Thyroid gland (tissue), 4 donors: ENCODE data around the gene RSRC1. TPM values are rescaled to one million over a fixed set of nuclear protein-coding genes. Genes with fewer than 3 reads are reported as not detected.

Source experiments
- DNase-seq, 2 donors: peaks; one replicate each; pipeline ENCODE4 v3.0.0-alpha.2; 2019
- H3K27ac ChIP-seq, 3 donors: fragments of 200-600 bp; sonication (generic); 1 replicate in 2 of 3; 2 replicates in 1 of 3; pipeline ENCODE4 v1.5.1; 2016 to 2019; ENCODE audit warnings: mild to moderate bottlenecking in 1 of 3, moderate library complexity in 1 of 3
- H3K27me3 ChIP-seq: fragments of 200-600 bp; sonication (generic); one replicate; pipeline ENCODE4 v1.5.1; 2019
- H3K36me3 ChIP-seq, 2 donors: fragments of 200-600 bp; sonication (generic); one replicate each; pipeline ENCODE4 v1.5.1; 2016 to 2019
- H3K4me1 ChIP-seq, 2 donors: fragments of 200-600 bp; sonication (generic); one replicate each; pipeline ENCODE4 v1.5.1; 2017 to 2019
- H3K4me3 ChIP-seq, 3 donors: fragments of 200-600 bp; sonication (generic); replicated peaks in 1 of 3; 1 replicate in 2 of 3; 2 replicates in 1 of 3; pipeline ENCODE4 v1.5.1; 2016; ENCODE audit warnings: mild to moderate bottlenecking in 1 of 3
- H3K9me3 ChIP-seq: fragments of 200-600 bp; sonication (generic); one replicate; pipeline ENCODE4 v1.5.1; 2017
- CTCF ChIP-seq, 6 experiments: fragments of 200-600 bp in 3 of 6; fragments of 450-650 bp in 3 of 6; sonication (generic) in 3 of 6; IDR thresholded peaks; one replicate each; pipeline ENCODE4 v1.5.1; 2016 to 2019; ENCODE audit warnings: antibody characterized with exemption in 6 of 6, mild to moderate bottlenecking in 2 of 6, inconsistent platforms in 1 of 6, moderate library complexity in 1 of 6
- POLR2A ChIP-seq, 2 donors: fragments of 450-650 bp; IDR thresholded peaks; one replicate each; pipeline ENCODE4 v1.6.1; 2017; ENCODE audit warnings: antibody characterized with exemption in 2 of 2, mild to moderate bottlenecking in 2 of 2, moderate library complexity in 1 of 2
- WGBS, 2 donors: methylation state at CpG; one replicate each; pipeline ENCODE4 v1.1.5; 2017; 5-methylcytosine and 5-hydroxymethylcytosine counted together
- intact Hi-C: fragments of 100-400 bp; cut with DNase I; formaldehyde crosslinking; loops from one replicate; pipeline ENCODE4 v1.15.1; 2023
- total RNA-seq, 4 donors: library from RNA; depleted of rRNA; stranded (reverse); fragments of >200 nt; gene quantifications; one replicate each; pipeline ENCODE4 v1.2.3, GENCODE V29; 2016

RSRC1 gene
- total RNA-seq, 4 donors from 2014 or later, result 51.7 to 65.4 (median 59.9) TPM

- H3K9me3 ChIP-seq, result no peaks in the 10 kb centered on the region
- no peak for DNase-seq
- H3K27ac ChIP-seq, result no peak overlapping the region
- no peaks in the 10 kb centered on the region for H3K36me3 ChIP-seq
- TF ChIP-seq CTCF (IDR thresholded peaks at IDR 0.05) (no peak), POLR2A (IDR thresholded peaks at IDR 0.05) (no peak)
- no peaks in the 10 kb centered on the region for H3K27me3 ChIP-seq
- intact Hi-C loops, result no loop called here
- no peaks in the 10 kb centered on the region for H3K4me1 ChIP-seq
- H3K4me3 ChIP-seq, result no peak overlapping the region
- 81 to 90% methylated on average over 1 of the region's 1 CpG for WGBS, 2 donors
Observed at GRCh38 chr3:158519776-158520175, 409.9 kb downstream of the RSRC1 start.

- TF ChIP-seq CTCF (IDR thresholded peaks at IDR 0.05) (no peak), POLR2A (IDR thresholded peaks at IDR 0.05) (no peak)
Observed at GRCh38 chr3:158520433-158520832, 410.5 kb downstream of the RSRC1 start.

GRCh38 chr3:158522221-158523136 lies 412.6 kb downstream of the RSRC1 start:
- no peaks in the 10 kb centered on the region for H3K27me3 ChIP-seq
- WGBS, 2 donors, result 77 to 84% methylated on average over 4 of the region's 4 CpGs
- no peak overlapping the region for H3K27ac ChIP-seq
- intact Hi-C loops, result no loop called here
- no peak for DNase-seq
- TF ChIP-seq CTCF (IDR thresholded peaks at IDR 0.05) (no peak), POLR2A (IDR thresholded peaks at IDR 0.05) (no peak)
- H3K9me3 ChIP-seq, result no peaks in the 10 kb centered on the region
- no peaks in the 10 kb centered on the region for H3K4me1 ChIP-seq
- H3K4me3 ChIP-seq, result no peak overlapping the region
- no peaks in the 10 kb centered on the region for H3K36me3 ChIP-seq

More at GRCh38 chr3:158520433-158520832, 410.5 kb downstream of the RSRC1 start:
- intact Hi-C loops, result no loop called here
- Histone ChIP-seq H3K4me3 (no peak overlapping the region), H3K9me3 (no peaks in the 10 kb centered on the region), H3K27ac (no peak overlapping the region), H3K27me3 (no peaks in the 10 kb centered on the region), H3K4me1 (no peaks in the 10 kb centered on the region), H3K36me3 (no peaks in the 10 kb centered on the region)
- DNase-seq, result no peak

- no peak for DNase-seq
- no peaks in the 10 kb centered on the region for H3K4me1 ChIP-seq
- intact Hi-C loops, result no loop called here
- no peak overlapping the region for H3K27ac ChIP-seq
- H3K4me3 ChIP-seq, result no peak overlapping the region
- TF ChIP-seq POLR2A (IDR thresholded peaks at IDR 0.05) (no peak), CTCF (IDR thresholded peaks at IDR 0.05) (no peak)
- no peaks in the 10 kb centered on the region for H3K36me3 ChIP-seq
- WGBS, 2 donors, result 94% methylated on average over 7 of the region's 7 CpGs
- no peaks in the 10 kb centered on the region for H3K27me3 ChIP-seq
- H3K9me3 ChIP-seq, result no peaks in the 10 kb centered on the region
Observed at GRCh38 chr3:158528076-158528674, 418.3 kb downstream of the RSRC1 start.

GRCh38 chr3:158531334-158531733 lies 421.4 kb downstream of the RSRC1 start:
- intact Hi-C loops, result no loop called here
- no peaks in the 10 kb centered on the region for H3K4me1 ChIP-seq
- WGBS, 2 donors, result 65 to 72% methylated on average over 5 of the region's 5 CpGs
- TF ChIP-seq CTCF (IDR thresholded peaks at IDR 0.05) (no peak), POLR2A (IDR thresholded peaks at IDR 0.05) (no peak)
- no peak for DNase-seq
- H3K27ac ChIP-seq, result no peak overlapping the region
- no peaks in the 10 kb centered on the region for H3K36me3 ChIP-seq
- H3K4me3 ChIP-seq, result no peak overlapping the region
- H3K9me3 ChIP-seq, result no peaks in the 10 kb centered on the region
- no peaks in the 10 kb centered on the region for H3K27me3 ChIP-seq
